Endodermal cell (in vitro differentiated cells): ENCODE data around the gene NAA11. TPM values are rescaled to one million over a fixed set of nuclear protein-coding genes. Genes with fewer than 3 reads are reported as not detected.

Source experiments
- DNase-seq: peaks from one replicate; pipeline ENCODE4 v3.0.0-alpha.2; 2017
- H3K27ac ChIP-seq: 2 replicates; pipeline ENCODE4 v1.5.1; 2013; ENCODE audit warnings: mild to moderate bottlenecking, low read depth, low read length, moderate library complexity
- H3K27me3 ChIP-seq: 2 replicates; pipeline ENCODE4 v1.6.1; 2013; ENCODE audit warnings: mild to moderate bottlenecking, low read length, moderate library complexity; ENCODE audit not compliant: insufficient read depth, control insufficient read depth, poor library complexity, severe bottlenecking
- H3K36me3 ChIP-seq: 2 replicates; pipeline ENCODE4 v1.7.0; 2013; ENCODE audit warnings: mild to moderate bottlenecking, low read length, moderate library complexity; ENCODE audit not compliant: control insufficient read depth, insufficient read depth
- H3K4me1 ChIP-seq: one replicate; pipeline ENCODE4 v1.7.0; 2013; ENCODE audit warnings: low read length; ENCODE audit not compliant: control insufficient read depth, insufficient read depth
- H3K4me3 ChIP-seq: 2 replicates; pipeline ENCODE4 v1.5.1; 2013; ENCODE audit warnings: mild to moderate bottlenecking, low read length, moderate library complexity
- H3K9ac ChIP-seq: 2 replicates; pipeline ENCODE4 v1.6.1; 2013; ENCODE audit warnings: mild to moderate bottlenecking, low read length, moderate library complexity; ENCODE audit not compliant: poor library complexity, severe bottlenecking; ENCODE audit errors: extremely low read depth
- H3K9me3 ChIP-seq: 2 replicates; pipeline ENCODE4 v1.6.1; 2013; ENCODE audit warnings: mild to moderate bottlenecking, low read length, moderate library complexity; ENCODE audit not compliant: control insufficient read depth
- H3K27ac Mint-ChIP-seq: 2 replicates; pipeline ENCODE4 v1.8.0; 2020; ENCODE audit warnings: mixed read lengths
- H3K27me3 Mint-ChIP-seq: 2 replicates; pipeline ENCODE4 v1.8.0; 2021; ENCODE audit warnings: mild to moderate bottlenecking, mixed read lengths; ENCODE audit not compliant: insufficient read depth
- H3K36me3 Mint-ChIP-seq: 2 replicates; pipeline ENCODE4 v1.8.0; 2020; ENCODE audit warnings: low read depth, mixed read lengths
- H3K4me1 Mint-ChIP-seq: 2 replicates; pipeline ENCODE4 v1.8.0; 2020; ENCODE audit warnings: mixed read lengths
- H3K4me3 Mint-ChIP-seq: 2 replicates; pipeline ENCODE4 v1.8.0; 2020; ENCODE audit warnings: mild to moderate bottlenecking, moderate library complexity, mixed read lengths
- H3K9me3 Mint-ChIP-seq: 2 replicates; pipeline ENCODE4 v1.8.0; 2020; ENCODE audit warnings: mild to moderate bottlenecking, mixed read lengths
- WGBS, 2 experiments: methylation state at CpG; one replicate each; pipeline versions ENCODE4 v1.1.5 to v1.1.7; 2013; ENCODE audit warnings: missing lambda C conversion rate in 2 of 2, mixed read lengths in 1 of 2; ENCODE audit not compliant: insufficient coverage in 1 of 2, insufficient read length in 1 of 2; 5-methylcytosine and 5-hydroxymethylcytosine counted together
- total RNA-seq, 2 donors: library from RNA; stranded (reverse); fragmentation: NEBNext Ultra II Directional in 1 of 2; extraction: Animal tissue kit (Norgen Biotek cat#: 25700) in 1 of 2; gene quantifications; 2 replicates in 1 of 2; 3 replicates in 1 of 2; pipeline ENCODE4 v1.2.1, GENCODE V29; 2021
- TF ChIP-seq, protein P1 (sequence below): fragments of 200-600 bp; sonication (generic); conservative IDR thresholded peaks from 2 replicates; pipeline ENCODE4 v1.5.0; 2021; ENCODE audit warnings: antibody characterized with exemption, mild to moderate bottlenecking

Gene NAA11
- total RNA-seq, 2 donors from 2014 or later = not detected

DNA sequence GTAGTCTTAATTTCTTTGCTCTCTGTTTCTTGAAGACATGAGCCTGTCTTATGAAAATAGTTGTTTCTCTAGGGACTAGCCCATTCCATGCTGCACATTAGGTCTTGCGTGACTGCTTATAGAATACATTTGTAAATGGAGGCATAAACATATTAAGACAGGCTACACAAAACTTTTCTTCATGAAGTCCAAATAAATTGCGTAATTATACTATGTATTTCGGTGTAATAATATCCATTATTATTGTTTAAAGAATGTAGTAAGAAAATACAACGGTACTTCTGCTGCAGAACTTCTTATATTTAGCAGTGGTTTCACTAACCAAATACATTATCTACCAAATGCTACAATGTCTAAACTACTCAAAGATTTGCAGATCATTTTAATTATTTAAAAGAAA lies 8.5 kb upstream of the NAA11 start:
- Histone ChIP-seq H3K9ac (no peak overlapping the region), H3K27me3 (no peaks in the 10 kb centered on the region), H3K4me3 (no peak overlapping the region), H3K27ac (no peak overlapping the region), H3K9me3 (no peaks in the 10 kb centered on the region), H3K4me1 (peaks cover 6% of the 10 kb centered on the region), H3K36me3 (no peaks in the 10 kb centered on the region)
- no peaks in the 10 kb centered on the region for H3K9me3 Mint-ChIP-seq
- DNase-seq = no peak
- no peaks in the 10 kb centered on the region for H3K36me3 Mint-ChIP-seq
- H3K27ac Mint-ChIP-seq = no peak overlapping the region
- TF ChIP-seq, protein P1, sequence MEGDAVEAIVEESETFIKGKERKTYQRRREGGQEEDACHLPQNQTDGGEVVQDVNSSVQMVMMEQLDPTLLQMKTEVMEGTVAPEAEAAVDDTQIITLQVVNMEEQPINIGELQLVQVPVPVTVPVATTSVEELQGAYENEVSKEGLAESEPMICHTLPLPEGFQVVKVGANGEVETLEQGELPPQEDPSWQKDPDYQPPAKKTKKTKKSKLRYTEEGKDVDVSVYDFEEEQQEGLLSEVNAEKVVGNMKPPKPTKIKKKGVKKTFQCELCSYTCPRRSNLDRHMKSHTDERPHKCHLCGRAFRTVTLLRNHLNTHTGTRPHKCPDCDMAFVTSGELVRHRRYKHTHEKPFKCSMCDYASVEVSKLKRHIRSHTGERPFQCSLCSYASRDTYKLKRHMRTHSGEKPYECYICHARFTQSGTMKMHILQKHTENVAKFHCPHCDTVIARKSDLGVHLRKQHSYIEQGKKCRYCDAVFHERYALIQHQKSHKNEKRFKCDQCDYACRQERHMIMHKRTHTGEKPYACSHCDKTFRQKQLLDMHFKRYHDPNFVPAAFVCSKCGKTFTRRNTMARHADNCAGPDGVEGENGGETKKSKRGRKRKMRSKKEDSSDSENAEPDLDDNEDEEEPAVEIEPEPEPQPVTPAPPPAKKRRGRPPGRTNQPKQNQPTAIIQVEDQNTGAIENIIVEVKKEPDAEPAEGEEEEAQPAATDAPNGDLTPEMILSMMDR = no peak
- no peak overlapping the region for H3K4me3 Mint-ChIP-seq
- no peaks in the 10 kb centered on the region for H3K27me3 Mint-ChIP-seq
- peaks cover 31% of the 10 kb centered on the region for H3K4me1 Mint-ChIP-seq
- WGBS, 2 experiments = 100% methylated on average over 1 of the region's 4 CpGs

DNA sequence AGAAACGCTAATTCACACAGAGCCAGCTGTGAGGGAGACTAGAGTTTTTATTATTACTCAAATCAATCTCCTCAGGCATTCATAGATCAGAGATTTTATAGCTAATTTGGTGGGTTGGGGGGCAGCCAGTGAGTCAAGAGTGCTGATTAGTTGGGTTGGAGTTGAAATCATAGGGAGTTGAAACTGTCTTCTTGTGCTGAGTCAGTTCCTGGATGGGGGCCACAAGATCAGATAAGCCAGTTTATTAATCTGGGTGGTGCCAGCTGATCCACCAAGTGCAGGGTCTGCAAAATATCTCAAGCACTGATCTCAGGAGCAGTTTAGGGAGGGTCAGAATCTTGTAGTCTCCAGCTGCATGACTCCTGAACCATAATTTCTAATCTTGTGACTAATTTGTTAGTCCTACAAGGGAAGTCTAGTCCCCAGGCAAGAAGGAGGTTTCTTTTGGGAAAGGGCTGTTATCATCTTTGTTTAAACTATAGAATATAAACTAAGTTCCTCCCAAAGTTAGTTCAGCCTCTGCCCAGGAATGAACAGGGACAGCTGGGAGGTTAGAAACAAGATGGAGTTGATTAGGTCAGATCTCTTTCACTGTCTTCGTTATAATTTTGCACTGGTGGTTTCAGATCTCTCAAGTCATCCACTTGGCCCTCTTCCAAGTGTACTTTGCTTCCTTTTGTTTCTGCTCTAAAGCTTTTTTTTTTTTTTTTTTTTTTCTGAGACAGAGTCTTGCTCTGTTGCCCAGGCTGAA lies 5.4 kb upstream of the NAA11 start:
- no peak overlapping the region for H3K4me3 Mint-ChIP-seq
- TF ChIP-seq, protein P1 = no peak
- no peaks in the 10 kb centered on the region for H3K9me3 Mint-ChIP-seq
- peaks cover 6% of the 10 kb centered on the region for H3K4me1 ChIP-seq
- no peaks in the 10 kb centered on the region for H3K36me3 Mint-ChIP-seq
- no peak overlapping the region for H3K27ac Mint-ChIP-seq
- H3K27ac ChIP-seq = no peak overlapping the region
- no peak for DNase-seq
- no peaks in the 10 kb centered on the region for H3K36me3 ChIP-seq
- no peaks in the 10 kb centered on the region for H3K9me3 ChIP-seq
- no peak overlapping the region for H3K4me3 ChIP-seq
- WGBS, 2 experiments = 93% methylated on average over 2 of the region's 2 CpGs; no CpG with 5 or more reads in 1 of the 2 experiments
- peaks cover 31% of the 10 kb centered on the region for H3K4me1 Mint-ChIP-seq
- no peaks in the 10 kb centered on the region for H3K27me3 ChIP-seq
- no peak overlapping the region for H3K9ac ChIP-seq
- no peaks in the 10 kb centered on the region for H3K27me3 Mint-ChIP-seq

DNA sequence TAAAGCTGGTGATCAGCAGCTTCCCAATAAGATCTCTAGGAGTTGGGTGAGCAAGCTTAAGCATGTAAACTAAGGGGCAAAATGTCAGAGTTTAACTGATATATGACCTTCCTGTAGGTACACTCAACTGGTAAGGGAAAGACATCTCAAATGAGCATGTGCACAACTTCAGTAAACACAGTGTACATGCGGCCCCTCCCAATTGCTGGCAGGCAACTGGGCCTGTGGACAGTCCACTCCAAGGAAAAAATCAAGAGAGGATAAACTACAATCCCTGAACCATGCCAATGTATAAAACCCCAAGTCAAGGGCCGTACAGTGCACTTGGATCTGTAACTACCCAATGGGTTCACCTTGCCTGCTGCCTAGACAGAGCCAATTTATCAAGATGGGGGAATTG lies 4.9 kb upstream of the NAA11 start:
- Mint-ChIP-seq H3K27ac (no peak overlapping the region), H3K27me3 (no peaks in the 10 kb centered on the region)
- 84 to 92% methylated on average over 2 of the region's 2 CpGs for WGBS, 2 experiments

More for the DNA sequence above, 4.9 kb upstream of the NAA11 start:
- Histone ChIP-seq H3K4me3 (no peak overlapping the region), H3K27ac (no peak overlapping the region), H3K36me3 (no peaks in the 10 kb centered on the region), H3K27me3 (no peaks in the 10 kb centered on the region), H3K4me1 (peaks cover 6% of the 10 kb centered on the region), H3K9me3 (no peaks in the 10 kb centered on the region), H3K9ac (no peak overlapping the region)
- TF ChIP-seq, protein P1 = no peak
- Mint-ChIP-seq H3K4me3 (no peak overlapping the region), H3K4me1 (peaks cover 31% of the 10 kb centered on the region), H3K36me3 (no peaks in the 10 kb centered on the region), H3K9me3 (no peaks in the 10 kb centered on the region)
- no peak for DNase-seq
